ENCODE measurements around the gene PODN.

Gene PODN, protein sequence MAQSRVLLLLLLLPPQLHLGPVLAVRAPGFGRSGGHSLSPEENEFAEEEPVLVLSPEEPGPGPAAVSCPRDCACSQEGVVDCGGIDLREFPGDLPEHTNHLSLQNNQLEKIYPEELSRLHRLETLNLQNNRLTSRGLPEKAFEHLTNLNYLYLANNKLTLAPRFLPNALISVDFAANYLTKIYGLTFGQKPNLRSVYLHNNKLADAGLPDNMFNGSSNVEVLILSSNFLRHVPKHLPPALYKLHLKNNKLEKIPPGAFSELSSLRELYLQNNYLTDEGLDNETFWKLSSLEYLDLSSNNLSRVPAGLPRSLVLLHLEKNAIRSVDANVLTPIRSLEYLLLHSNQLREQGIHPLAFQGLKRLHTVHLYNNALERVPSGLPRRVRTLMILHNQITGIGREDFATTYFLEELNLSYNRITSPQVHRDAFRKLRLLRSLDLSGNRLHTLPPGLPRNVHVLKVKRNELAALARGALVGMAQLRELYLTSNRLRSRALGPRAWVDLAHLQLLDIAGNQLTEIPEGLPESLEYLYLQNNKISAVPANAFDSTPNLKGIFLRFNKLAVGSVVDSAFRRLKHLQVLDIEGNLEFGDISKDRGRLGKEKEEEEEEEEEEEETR

DNA sequence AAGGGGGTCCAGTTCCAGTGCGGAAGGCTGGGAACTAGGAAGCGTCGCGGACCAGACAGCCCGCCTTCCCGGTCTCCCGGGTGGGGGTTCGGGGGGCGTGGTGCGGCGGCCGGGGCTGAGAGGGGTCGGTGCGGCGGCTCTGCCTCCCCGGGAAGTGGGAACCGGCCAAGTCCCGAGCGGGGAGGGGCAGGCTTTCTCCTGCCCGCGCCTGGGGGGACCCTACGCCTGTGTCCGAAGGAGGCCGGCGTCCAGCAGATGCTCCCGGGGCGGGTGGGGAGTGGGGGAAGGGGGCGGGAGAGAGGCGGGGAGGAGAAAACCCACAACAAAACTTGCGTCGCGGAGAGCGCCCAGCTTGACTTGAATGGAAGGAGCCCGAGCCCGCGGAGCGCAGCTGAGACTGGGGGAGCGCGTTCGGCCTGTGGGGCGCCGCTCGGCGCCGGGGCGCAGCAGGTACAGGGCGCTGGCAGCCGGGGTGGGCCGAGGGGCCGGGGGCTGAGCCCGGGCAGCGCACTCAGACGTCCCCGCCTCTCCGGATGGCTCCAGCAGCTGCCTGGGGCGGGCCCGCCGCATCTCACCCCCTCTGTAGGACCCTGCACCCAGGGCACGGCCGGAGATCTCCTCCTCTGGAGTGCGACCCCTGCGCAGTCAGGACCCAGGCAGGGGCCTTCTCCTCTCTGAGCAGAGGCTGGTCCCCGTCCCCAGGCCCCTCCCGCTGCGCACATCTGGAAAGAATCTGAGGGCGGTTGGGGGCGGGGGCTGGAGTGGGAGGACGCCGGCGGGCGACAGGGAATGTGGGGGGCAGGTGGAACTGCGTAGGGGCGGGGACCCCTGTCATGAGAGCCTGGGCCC lies at the start of gene PODN:
PODN (plus strand) TSS at position 355 of the 849 bp plus-strand sequence. CDS start 7,643 bp downstream, outside the sequence.
- no peak for DNase-seq (ENCODE audit: low read depth in 2 of 2)

DNA sequence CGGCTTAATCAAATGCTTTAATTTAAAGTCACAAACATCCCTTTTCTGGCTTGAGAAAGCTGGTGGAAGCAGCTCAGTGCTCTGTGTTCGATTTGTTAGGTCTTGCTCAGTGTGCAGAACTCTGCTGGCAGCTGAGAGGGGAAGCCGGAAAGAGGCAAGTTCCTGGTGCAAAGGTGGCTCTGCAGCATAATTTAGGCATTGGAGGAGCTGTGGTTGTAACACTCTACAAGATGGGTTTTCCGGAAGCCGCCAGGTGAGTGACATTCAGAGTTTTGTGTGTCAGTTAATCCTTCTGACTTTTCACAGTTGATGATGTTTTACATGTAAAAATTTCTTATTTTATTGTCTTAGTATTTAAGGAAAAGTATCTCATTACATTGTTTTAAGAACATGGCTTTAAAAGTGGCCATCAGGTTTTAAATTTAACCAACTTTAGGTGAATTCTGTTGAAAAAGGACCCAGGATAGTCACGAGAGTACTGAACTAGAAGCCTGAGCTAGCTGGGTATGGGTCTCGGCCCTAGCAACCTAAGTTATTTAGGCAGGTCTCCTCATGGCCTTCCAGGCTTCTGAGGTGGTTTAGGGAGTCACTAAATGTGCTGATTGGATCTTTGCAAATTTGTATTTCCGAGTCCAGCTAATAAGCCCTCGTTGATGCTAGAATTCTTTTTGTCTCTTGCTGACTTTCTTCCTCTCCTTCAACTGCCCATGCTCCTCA lies 47.1 kb upstream of the PODN start:
- DNase-seq (ENCODE audit: low read depth in 2 of 2), result peak; percentile 32 to 56

DNA sequence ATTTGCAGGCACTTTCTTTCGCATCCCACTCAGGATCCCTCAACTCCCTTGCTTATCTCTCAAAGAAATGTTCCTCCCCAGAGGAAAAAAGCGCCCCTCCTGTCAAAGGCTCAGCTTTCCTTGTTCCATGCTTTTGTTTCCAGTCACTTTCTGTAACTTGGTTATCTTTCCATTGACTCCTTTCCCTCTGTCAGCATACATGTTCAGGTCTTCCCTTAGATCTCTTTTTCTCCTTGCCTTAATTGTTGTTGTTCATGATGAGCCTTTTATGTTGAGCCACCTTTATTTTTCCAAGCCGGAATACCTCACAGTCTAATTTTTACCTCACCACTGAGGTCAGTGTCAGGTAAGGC lies 46.5 kb upstream of the PODN start:
- DNase-seq (ENCODE audit: low read depth in 2 of 2), result no peak

DNA sequence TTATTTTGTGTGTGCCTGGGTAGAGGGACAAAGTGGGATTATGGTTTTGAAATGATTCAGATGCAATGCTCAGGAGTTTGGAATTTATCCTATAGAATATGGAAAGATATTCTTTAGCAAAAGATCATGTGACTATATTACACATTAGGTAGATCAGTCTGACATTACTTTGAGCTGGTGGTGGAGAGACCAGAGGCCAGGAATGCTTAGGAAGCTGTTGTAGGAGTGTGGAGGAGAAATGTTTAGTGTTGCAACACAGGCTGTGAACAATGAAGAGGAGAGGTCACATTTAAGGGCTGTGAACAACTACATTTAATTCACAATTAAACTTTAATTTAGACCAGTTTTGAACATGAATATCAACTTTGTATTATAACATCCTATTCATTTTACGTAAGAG lies 45.3 kb upstream of the PODN start:
- no peak for DNase-seq (ENCODE audit: low read depth in 2 of 2)

DNA sequence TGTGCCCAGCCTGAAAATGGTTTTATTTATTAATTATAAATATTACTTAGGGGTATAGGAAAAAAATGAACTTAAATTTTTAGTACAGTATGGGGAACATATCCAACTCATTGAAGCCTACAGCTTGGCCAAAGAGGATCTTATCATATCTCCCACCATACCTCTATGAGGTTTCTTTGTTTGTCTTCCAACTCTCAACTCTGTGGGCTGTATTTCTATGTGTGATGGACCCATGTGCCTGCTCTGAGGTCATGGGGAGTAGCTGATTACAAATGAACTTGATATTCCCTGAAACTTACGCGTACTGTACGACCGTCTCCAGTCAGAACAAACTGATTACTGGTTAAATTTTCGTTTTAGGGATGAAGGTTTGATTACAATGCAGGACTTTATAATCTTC lies 41.4 kb upstream of the PODN start:
- no peak for DNase-seq (ENCODE audit: low read depth in 2 of 2)

DNA sequence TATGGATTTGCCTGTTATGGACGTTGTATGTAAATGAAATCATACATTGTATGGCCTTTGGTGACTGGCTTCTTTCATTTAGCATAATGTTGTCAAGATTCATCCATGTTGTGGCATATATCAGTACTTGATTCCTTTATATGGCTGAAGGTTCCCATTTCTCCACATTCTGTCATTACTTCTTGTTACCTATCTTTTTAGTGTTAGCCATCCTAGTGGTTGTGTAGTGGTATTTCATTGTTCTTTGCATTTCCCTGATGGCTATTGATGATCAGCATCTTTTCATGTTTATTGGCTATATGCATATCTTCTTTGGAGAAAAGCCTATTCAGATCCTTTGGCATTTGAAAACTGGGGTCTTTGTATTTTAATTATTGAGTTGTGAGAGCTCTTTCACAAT lies 39.8 kb upstream of the PODN start:
- DNase-seq (ENCODE audit: low read depth in 2 of 2), result no peak

DNA sequence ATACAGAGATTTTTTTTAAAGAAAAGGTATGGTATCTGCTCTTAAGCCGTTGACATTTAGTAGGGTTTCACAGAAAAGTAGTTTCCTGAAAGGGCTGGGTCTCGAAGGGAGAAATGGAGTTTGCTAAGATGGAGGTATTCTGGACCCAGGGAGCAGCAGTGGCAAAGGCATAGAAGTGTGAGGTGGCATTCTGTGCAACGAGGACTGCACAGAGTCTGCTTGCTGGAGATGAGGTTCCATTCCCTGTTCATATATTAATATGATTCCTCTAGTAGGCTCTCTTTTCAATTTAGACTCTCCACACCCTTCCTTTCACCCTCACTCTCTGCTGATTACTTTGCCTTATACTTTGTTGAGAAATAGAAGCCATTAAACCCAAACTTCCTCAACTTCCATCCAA lies 38.5 kb upstream of the PODN start:
- DNase-seq (ENCODE audit: low read depth in 2 of 2), result no peak

DNA sequence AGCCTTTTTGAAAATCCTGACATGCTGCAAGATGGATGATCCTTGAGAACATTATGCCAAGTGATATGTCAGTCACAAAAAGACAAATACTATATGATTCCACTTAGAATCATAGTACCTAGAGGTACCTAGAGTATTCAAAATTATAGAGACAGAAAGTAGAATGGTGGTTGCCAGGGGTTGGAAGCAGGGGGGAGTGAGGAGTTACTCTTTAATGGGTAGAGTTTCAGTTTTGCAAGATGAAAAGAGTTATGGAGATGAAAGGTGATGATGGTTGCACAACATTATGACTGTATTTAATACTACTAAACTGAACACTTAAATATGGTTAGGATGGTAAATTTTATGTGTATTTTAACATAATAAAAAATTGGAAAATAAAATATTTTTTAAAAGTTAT lies 37.9 kb upstream of the PODN start:
- no peak for DNase-seq (ENCODE audit: low read depth in 2 of 2)

DNA sequence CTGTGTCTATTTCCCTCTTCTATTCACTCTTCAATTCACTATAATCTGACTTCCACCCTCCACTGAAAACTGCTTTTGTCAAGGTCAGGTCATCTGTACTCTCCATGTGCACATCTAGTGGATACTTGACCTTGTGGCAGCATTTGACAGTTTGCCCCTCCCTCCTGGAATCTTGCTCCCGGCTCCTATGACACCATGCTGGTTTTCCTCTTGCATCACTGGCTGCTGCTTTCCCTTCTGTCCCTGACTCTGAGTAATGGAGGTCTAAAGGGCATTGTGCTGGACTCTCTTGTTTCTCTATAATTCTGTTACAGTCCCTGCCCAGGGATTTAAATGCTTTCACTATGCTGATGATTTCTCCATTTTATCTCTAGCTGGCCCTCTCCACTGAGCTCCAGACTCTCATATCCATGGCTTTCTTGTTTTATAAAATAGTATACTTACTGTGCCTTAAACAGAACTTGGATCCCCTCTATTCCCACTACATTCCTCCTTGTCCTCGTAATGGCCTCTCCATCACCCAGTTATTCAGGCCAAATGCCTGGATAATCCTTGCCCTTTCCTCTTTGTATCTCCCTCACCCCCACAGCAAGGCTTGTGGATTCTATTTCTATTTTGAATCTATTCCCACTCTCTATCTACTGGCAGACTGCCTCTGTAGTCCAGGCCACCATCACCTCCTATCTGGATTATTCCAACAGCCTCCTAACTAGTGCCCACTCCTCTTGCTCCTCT lies 36.8 kb upstream of the PODN start:
- no peak for DNase-seq (ENCODE audit: low read depth in 2 of 2)

DNA sequence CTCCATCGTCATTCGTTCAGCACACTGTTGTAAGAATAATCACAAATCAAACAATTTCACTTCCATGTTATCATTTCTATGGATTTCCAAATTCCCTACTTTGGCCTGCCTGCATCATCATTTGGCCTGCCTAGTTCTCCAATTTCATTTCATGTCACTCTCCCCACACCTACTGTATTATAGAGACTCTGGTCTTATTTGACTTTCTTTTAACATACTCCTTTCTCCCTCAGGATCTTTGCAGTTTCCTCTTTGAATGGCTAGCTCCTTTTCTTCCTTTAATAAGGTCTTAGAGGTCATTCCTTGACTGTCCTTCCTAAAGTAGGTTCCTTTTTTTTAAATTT lies 36.3 kb upstream of the PODN start:
- DNase-seq (ENCODE audit: low read depth in 2 of 2), result no peak

DNA sequence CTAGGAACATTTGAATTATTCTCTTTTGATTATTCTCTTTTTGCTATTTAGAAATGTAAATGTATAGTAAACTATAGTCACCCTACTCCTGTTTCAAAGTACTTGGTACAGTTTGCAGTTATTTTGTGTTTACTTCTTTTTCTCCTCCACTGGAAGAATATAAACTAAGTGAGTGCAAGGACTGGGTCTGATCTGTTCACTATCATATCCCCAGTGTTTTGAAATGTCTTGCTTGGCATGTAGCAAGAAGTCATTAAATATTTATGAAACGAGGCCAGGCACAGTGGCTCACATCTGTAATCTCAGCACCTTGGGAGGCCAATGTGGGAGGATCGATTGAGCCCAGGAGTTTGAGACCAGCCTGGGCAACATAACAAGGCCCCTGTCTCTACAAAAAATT lies 35.8 kb upstream of the PODN start:
- no peak for DNase-seq (ENCODE audit: low read depth in 2 of 2)

DNA sequence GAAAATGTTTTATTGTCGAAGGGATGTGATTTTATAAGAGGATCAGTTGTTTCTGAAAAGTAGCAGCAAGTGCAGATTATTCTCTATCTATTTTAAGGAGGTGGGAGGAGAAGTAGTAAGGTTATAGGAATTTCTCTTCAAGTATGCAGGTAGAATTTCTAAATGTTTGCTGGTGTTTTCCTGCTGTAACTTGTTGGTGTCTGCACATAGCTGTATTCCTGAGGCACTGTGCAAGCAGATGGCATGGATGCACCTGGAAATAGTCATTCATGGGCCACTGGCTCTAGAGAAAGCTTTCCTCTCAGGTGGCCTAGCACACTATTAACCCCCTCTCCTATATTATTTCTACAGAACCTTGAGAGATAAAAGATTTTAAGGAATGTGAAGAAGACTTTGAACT lies 30.3 kb upstream of the PODN start:
- no peak for DNase-seq (ENCODE audit: low read depth in 2 of 2)

DNA sequence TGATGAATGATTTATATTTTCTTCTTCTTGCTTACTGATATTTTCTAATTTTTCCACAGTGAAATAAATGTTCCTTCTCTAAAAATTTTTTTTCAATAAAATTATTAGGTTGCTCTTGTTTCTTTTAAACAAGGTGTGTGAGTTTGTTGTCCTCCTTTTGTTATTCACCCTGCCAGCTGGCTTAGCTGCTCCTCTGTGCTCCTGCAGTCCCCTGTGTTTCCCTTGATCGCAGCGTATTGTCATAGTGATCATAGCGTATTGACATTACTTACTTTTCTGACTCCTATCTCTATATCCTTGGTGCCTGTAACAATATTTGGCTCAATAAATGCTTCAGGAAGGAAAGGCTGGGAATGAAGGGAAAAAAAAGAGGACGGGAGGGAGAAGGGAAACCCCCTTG lies 24.9 kb upstream of the PODN start:
- no peak for DNase-seq (ENCODE audit: low read depth in 2 of 2)

DNA sequence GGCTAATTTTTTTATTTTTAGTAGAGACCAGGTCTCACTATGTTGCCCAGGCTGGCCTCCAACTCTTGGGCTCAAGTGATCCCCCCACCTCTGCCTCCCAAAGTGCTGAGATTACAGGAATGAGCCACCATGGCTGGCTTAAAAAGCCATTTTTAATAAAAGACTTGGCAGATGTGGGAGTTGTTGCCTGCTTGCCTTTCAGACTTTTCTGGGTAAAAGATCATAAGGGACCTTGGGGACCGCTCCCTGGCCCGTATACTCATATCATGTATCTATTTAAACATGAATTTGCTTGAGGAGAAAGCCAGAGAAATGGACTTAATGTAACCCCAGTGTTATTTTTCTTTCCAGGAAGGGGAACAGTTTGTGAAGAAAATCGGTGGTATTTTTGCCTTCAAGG lies 23.4 kb upstream of the PODN start:
- DNase-seq (ENCODE audit: low read depth in 2 of 2), result no peak

DNA sequence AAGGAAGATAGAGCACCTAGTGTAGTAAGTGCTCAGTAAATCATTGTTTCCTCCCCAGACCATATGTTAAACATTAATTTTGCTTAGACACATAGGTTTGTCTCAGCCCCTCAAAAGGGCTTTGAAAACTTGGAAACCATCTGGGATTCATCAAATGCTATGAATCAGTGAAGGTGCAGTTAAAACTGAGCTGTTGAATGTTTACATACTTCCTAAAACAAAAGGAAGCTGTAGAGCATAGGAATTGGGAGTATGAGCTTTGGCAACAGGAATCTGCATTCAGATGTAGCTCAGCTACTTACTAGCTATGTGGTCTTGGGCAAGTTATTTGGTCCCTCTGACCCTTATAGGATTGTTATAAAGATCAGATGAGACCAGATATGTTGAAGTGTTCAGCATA lies 18.7 kb upstream of the PODN start:
- DNase-seq (ENCODE audit: low read depth in 2 of 2), result no peak

DNA sequence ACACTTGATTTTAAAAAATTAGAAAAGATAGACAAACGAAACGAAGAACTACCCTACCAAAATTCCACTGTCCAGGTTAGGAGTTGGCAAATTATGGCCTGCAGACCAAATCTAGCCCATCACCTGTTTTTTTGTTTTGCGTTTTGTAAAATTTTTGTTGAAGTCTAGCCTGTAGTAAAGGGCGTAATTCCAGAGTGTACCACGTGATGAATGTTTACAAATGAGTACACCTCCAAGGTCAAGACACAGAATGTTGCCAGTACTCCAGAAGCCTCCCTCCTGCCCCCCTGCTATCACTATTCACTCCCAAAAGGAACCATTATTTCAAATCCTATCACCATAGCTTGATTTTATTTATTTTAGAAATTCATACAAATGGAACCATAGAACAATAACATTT lies 17.1 kb upstream of the PODN start:
- DNase-seq (ENCODE audit: low read depth in 2 of 2), result no peak

DNA sequence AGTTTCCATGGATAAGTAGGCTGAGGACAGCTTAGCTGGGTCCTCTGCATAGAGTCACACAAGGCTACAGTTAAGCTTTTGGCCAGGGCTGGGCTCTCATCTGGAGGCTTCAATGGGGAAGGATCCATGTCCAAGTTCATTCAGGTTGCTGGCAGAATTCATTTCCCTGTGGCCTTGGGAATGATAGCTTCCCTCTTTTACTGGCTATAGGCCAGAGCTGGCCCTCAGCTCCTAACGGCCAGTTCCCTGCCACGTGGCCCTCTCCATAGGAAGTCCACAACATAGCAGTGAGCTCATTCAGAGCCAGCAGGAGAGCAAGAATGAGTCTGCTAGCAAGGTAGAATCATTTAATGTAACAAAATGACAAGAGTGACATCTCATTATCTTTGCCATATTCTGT lies 15.1 kb upstream of the PODN start:
- no peak for DNase-seq (ENCODE audit: low read depth in 2 of 2)

DNA sequence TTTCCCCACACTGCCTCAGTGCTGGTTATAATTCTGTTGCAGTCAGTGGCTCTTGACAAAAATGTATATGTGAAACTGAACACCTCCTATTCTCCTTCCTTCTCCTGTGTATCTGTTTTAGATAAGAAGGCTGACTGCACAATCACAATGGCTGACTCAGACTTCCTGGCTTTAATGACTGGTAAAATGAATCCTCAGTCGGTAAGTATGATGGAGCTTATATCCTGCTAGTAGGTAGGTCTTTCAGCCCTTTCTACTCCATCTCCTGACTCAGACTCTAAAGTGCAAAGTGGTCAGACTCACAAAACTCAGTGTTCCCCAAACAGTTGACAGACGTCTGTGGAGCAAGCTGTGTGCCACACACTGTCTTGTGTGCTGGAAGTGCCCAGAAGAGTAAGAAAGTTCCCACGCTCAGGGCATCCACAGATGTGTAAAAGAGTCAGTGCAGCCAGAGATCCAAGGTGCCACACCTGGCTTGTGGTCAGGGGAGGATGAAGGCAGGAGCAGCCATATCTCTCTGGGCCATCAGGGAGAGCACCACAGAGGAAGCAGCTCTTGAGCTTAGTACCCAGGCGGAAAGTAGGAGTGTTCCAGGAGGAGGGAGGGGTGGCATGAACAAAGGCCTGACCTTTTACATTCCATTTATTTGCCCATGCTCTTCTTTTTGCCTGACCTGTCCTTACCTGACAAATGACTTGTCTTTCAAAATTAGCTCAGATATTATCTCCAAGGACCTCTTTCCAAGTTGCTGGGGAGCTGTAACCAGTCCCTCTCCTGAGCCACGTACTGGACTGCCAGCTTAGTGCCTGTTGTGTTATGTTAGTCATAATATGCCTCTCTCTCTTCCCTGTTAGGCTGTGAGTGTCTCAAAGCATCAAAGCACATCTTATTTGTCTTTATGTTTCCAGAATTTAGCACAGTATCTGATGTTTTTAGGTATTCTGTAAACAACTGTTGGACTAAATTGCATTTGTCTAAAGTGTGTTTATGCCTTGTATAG lies 14.0 kb upstream of the PODN start:
- no peak for DNase-seq (ENCODE audit: low read depth in 2 of 2)

DNA sequence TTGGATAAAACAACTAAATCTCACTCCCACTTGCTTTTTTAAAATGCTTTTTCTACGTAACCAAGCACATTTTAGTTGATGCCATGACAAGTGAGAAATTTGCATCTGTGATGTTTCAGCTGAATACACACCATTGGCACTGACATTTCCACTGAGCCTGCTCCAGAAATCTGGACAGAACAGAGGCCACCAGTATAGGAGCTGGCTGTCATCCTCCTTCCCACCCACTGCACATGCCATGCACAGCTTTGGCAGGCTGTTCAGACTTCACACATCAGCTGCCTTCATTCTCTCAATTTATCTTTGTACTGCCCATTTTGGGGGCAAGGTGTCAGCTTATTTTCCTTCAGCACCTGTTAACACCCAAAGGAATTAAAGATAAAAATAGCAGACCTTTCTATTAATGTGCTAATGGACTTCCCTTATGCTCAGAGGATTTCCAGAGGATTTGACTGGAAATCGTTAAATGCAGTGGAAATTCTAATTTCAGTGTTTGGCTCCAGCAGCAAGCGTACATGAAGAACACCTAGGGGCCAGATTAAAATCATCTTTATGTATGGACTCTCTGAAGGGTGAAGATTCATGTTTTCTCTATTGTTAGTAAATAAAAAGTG lies 12.9 kb upstream of the PODN start:
- DNase-seq (ENCODE audit: low read depth in 2 of 2), result no peak

DNA sequence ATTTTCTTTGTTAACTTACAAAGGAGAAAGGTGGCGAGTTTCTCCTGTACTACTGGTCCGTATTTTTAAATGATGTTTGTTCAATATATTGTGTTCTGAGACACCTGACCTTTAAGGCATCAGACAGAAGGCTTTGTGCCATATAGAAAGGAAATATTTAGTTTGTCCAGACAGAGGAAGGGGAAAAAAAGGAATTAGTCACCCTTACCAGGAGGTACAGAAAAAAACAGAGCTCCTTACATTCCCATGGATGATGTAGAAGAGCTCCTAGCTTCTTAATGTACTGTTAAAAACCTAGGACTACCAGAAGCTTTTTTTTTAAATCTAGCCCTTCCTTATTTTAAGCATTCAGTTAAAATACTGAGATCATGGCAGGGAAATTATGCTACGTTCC lies 12.4 kb upstream of the PODN start:
- no peak for DNase-seq (ENCODE audit: low read depth in 2 of 2)
